GM12892 (cell line): ENCODE data around the gene ALG5.

Experiments used
- POLR2A ChIP-seq: IDR thresholded peaks from 2 replicates; pipeline ENCODE4 v1.6.1; 2011; ENCODE audit warnings: low read depth, low read length, control low read depth
- POLR2AphosphoS5 ChIP-seq: IDR thresholded peaks from 2 replicates; pipeline ENCODE4 v1.6.1; 2011; ENCODE audit warnings: low read depth, low read length, control low read depth

DNA sequence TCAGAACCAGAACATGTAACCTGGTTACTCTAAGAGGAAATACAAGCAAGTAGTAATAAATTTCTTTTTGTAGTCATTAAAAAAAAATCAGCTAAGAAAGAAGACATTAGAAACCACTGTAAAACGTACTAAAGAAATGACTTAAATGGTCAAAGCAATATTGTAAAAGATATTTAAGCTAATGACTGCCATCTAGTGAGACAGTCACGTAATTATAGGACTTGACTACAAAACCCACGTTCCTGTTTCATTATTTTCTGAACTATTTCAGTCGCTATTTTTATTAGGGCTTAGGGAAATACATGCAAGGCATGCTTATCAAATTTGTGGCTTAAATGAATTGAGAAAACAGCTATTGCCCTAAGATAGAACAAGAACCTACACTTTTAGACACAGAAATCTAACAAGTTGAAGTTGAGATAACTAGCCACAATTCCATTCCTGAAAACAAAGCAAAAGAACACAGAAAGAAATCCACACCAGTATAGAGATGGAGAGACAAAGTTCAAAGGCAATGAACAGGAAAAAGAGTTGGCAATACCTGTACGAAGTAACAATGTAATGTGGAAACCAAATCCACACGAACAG is 17.9 kb downstream of the ALG5 start:
- TF ChIP-seq POLR2A (no peak), POLR2AphosphoS5 (no peak)
